Esophagus muscularis mucosa (tissue), 4 donors: ENCODE data around the gene CAMK2A. TPM values are rescaled to one million over a fixed set of nuclear protein-coding genes. Genes with fewer than 3 reads are reported as not detected.

ENCODE experiments used
- DNase-seq: peaks from one replicate; pipeline ENCODE4 v3.0.0-alpha.2; 2017; ENCODE audit errors: extremely low spot score
- H3K27ac ChIP-seq, 4 donors: fragments of 200-600 bp; sonication (generic); replicated peaks in 1 of 4; 1 replicate in 3 of 4; 2 replicates in 1 of 4; pipeline ENCODE4 v1.5.1; 2016 to 2019; ENCODE audit warnings: mild to moderate bottlenecking in 1 of 4
- H3K27me3 ChIP-seq, 4 donors: fragments of 200-600 bp; sonication (generic); one replicate each; pipeline versions ENCODE4 v1.5.1 to v1.6.0; 2016 to 2019
- H3K36me3 ChIP-seq, 4 donors: fragments of 200-600 bp; sonication (generic); one replicate each; pipeline ENCODE4 v1.5.1; 2016 to 2019
- H3K4me1 ChIP-seq, 4 donors: fragments of 200-600 bp; sonication (generic); one replicate each; pipeline ENCODE4 v1.5.1; 2016 to 2019
- H3K4me3 ChIP-seq, 4 donors: fragments of 200-600 bp; sonication (generic); 1 replicate in 2 of 4; 2 replicates in 2 of 4; pipeline ENCODE4 v1.5.1; 2016 to 2019; ENCODE audit warnings: mild to moderate bottlenecking in 4 of 4, moderate library complexity in 1 of 4
- H3K9me3 ChIP-seq, 4 donors: fragments of 200-600 bp; sonication (generic); 1 replicate in 3 of 4; 2 replicates in 1 of 4; pipeline ENCODE4 v1.5.1; 2016 to 2019
- CTCF ChIP-seq, 3 experiments: fragments of 200-600 bp in 2 of 3; fragments of 450-650 bp in 1 of 3; sonication (generic) in 2 of 3; IDR thresholded peaks; one replicate each; pipeline ENCODE4 v1.5.1; 2017 to 2019; ENCODE audit warnings: antibody characterized with exemption in 3 of 3, mild to moderate bottlenecking in 2 of 3, moderate library complexity in 1 of 3
- EP300 ChIP-seq: sonication (generic); formaldehyde crosslinking; IDR thresholded peaks from one replicate; pipeline ENCODE4 v1.6.1; 2017; ENCODE audit warnings: antibody characterized with exemption
- POLR2A ChIP-seq: fragments of 450-650 bp; IDR thresholded peaks from one replicate; pipeline ENCODE4 v1.6.1; 2017; ENCODE audit warnings: antibody characterized with exemption, moderate library complexity, mild to moderate bottlenecking, low read depth
- POLR2AphosphoS5 ChIP-seq, 2 donors: sonication (generic); formaldehyde crosslinking; IDR thresholded peaks; one replicate each; pipeline ENCODE4 v1.6.1; 2017; ENCODE audit warnings: antibody characterized with exemption in 2 of 2
- WGBS: methylation state at CpG from one replicate; pipeline ENCODE4 v1.1.5; 2018; 5-methylcytosine and 5-hydroxymethylcytosine counted together
- intact Hi-C: fragments of 100-400 bp; cut with DNase I; formaldehyde crosslinking; loops from one replicate; pipeline ENCODE4 v1.15.1; 2023
- total RNA-seq, 4 donors: library from RNA; depleted of rRNA; stranded (reverse); fragments of >200 nt; gene quantifications; one replicate each; pipeline versions ENCODE4 v1.1.0 to v1.2.1, GENCODE V29; 2016

The CAMK2A gene
- total RNA-seq, 4 donors from 2014 or later, result 2.5 to 8.0 (median 3.8) TPM

- DNase-seq, result no peak
- intact Hi-C loops, result loop anchor here (5.0 kb wide), 1 partner anchor 80 kb away; no protein-coding TSS in a partner anchor
- 83% methylated on average over 5 of the region's 5 CpGs for WGBS
- Histone ChIP-seq H3K27me3 (no peaks in the 10 kb centered on the region), H3K27ac (no peak overlapping the region), H3K4me3 (no peak overlapping the region), H3K36me3 (no peaks in the 10 kb centered on the region), H3K4me1 (peaks cover 0 to 16% (median 15%) of the 10 kb centered on the region in 4 donors), H3K9me3 (no peaks in the 10 kb centered on the region)
- TF ChIP-seq CTCF (IDR thresholded peaks at IDR 0.05), result no peak
- no peak for TF ChIP-seq EP300
- no peak for TF ChIP-seq POLR2AphosphoS5 (IDR thresholded peaks at IDR 0.05)
- TF ChIP-seq POLR2A, result no peak
Observed at GRCh38 chr5:150271923-150272322, 17.6 kb downstream of the CAMK2A start.

- DNase-seq, result no peak
- H3K27ac ChIP-seq, result no peak overlapping the region
- WGBS, result 78% methylated on average over 8 of the region's 8 CpGs
- intact Hi-C loops, result loop anchor here (5.0 kb wide), 1 partner anchor 81 kb away; no protein-coding TSS in a partner anchor
- TF ChIP-seq POLR2AphosphoS5 (IDR thresholded peaks at IDR 0.05) (no peak), CTCF (IDR thresholded peaks at IDR 0.05) (no peak), EP300 (no peak), POLR2A (no peak)
- no peak overlapping the region for H3K4me3 ChIP-seq
- no peaks in the 10 kb centered on the region for H3K27me3 ChIP-seq
- peaks cover 0 to 20% (median 15%) of the 10 kb centered on the region in 4 donors for H3K4me1 ChIP-seq
- no peaks in the 10 kb centered on the region for H3K36me3 ChIP-seq
- H3K9me3 ChIP-seq, result no peaks in the 10 kb centered on the region
Observed at GRCh38 chr5:150271296-150271692, 18.3 kb downstream of the CAMK2A start.

GRCh38 chr5:150270541-150271295 is 18.9 kb downstream of the CAMK2A start:
- intact Hi-C loops, result loop anchor here (5.0 kb wide), 1 partner anchor 82 kb away; no protein-coding TSS in a partner anchor
- H3K4me3 ChIP-seq, result no peak overlapping the region
- no peak for DNase-seq

GRCh38 chr5:150266871-150267291 is 22.7 kb downstream of the CAMK2A start:
- TF ChIP-seq POLR2AphosphoS5 (IDR thresholded peaks at IDR 0.05), result no peak
- no peak for DNase-seq
- Histone ChIP-seq H3K36me3 (no peaks in the 10 kb centered on the region), H3K4me1 (peaks cover 11 to 36% (median 29%) of the 10 kb centered on the region in 4 donors), H3K27me3 (no peaks in the 10 kb centered on the region), H3K27ac (no peak overlapping the region), H3K4me3 (no peak overlapping the region), H3K9me3 (no peaks in the 10 kb centered on the region)
- intact Hi-C loops, result no loop called here
- 74% methylated on average over 3 of the region's 4 CpGs for WGBS

More at GRCh38 chr5:150270541-150271295, 18.9 kb downstream of the CAMK2A start:
- H3K4me1 ChIP-seq, result peaks cover 0 to 20% (median 15%) of the 10 kb centered on the region in 4 donors
- H3K27ac ChIP-seq, result no peak overlapping the region
- WGBS, result 48% methylated on average over 8 of the region's 12 CpGs
- TF ChIP-seq POLR2A (no peak), POLR2AphosphoS5 (IDR thresholded peaks at IDR 0.05) (no peak), CTCF (IDR thresholded peaks at IDR 0.05) (no peak), EP300 (no peak)
- H3K27me3 ChIP-seq, result no peaks in the 10 kb centered on the region
- no peaks in the 10 kb centered on the region for H3K9me3 ChIP-seq
- H3K36me3 ChIP-seq, result no peaks in the 10 kb centered on the region

GRCh38 chr5:150265870-150266383 is 23.6 kb downstream of the CAMK2A start:
- no peak for DNase-seq
- H3K9me3 ChIP-seq, result no peaks in the 10 kb centered on the region
- intact Hi-C loops, result no loop called here
- no peak overlapping the region for H3K27ac ChIP-seq
- no peak overlapping the region for H3K4me3 ChIP-seq
- peaks cover 11 to 35% (median 27%) of the 10 kb centered on the region in 4 donors for H3K4me1 ChIP-seq
- H3K36me3 ChIP-seq, result no peaks in the 10 kb centered on the region
- 74% methylated on average over 6 of the region's 6 CpGs for whole genome bisulfite sequencing
- no peak for TF ChIP-seq EP300
- no peak for TF ChIP-seq POLR2A
- no peak for TF ChIP-seq CTCF (IDR thresholded peaks at IDR 0.05)
- TF ChIP-seq POLR2AphosphoS5 (IDR thresholded peaks at IDR 0.05), result no peak
- no peaks in the 10 kb centered on the region for H3K27me3 ChIP-seq
